Measurements from ENCODE around the gene PRSS38.
"Not testable (repeated sequence)": the region's sequence is repeated elsewhere in the genome, so short reads cannot be mapped to it uniquely, and the experiment has no call there.

The PRSS38 gene

DNA sequence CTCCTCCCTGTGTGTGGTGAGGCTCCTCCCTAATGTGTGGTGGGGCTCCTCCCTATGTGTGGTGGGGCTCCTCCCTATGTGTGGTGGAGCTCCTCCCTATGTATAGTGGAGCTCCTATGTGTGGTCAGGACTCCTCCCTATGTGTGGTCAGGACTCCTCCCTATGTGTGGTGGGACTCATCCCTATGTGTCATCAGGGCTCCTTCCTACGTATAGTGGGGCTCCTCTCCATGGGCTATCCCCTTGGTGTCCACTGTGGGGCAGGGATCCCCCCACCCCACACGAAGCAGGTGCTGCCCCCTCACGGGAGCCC is 29.6 kb downstream of the PRSS38 start:
- no peaks in the 10 kb centered on the region for H3K4me1 ChIP-seq (ENCODE audit: control insufficient read depth in 1 of 2, insufficient read depth in 2 of 2, low read length in 2 of 2)
- no peak overlapping the region for H3K4me3 ChIP-seq (ENCODE audit: low read depth in 1 of 2, low read length in 2 of 2)
- H3K27me3 ChIP-seq (ENCODE audit: control insufficient read depth in 1 of 2, insufficient read depth in 2 of 2, low read length in 2 of 2), result no peaks in the 10 kb centered on the region
- H3K9me3 ChIP-seq (ENCODE audit: control insufficient read depth in 1 of 2, low read length in 2 of 2), result peaks cover 5 to 6% of the 10 kb centered on the region in 2 donors
- no peak overlapping the region for H3K27ac ChIP-seq (ENCODE audit: low read depth, low read length)
- H3K9ac ChIP-seq (ENCODE audit: low read depth in 1 of 2, low read length in 2 of 2), result no peak overlapping the region
- no peaks in the 10 kb centered on the region for H3K36me3 ChIP-seq (ENCODE audit: control insufficient read depth in 1 of 2, insufficient read depth in 2 of 2, low read length in 2 of 2)

DNA sequence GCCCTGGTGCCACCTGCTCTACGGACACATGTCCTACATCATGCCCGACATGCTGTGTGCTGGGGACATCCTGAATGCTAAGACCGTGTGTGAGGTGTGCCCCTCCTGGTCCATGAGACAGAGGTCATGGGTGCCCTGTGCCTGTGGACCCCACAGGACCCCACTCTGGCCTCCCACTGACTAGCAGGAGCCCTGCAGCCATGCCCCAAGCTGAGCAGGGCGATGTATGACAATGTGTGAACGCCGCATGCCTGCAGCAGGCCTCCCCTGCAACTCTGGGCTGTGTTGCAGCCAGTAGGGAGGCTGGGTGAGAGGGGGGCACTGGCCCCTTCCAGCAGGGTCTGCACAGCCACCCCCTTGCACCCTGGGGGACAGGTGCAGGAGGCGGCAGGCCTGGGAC is 30.0 kb downstream of the PRSS38 start:
- Histone ChIP-seq H3K9me3 (ENCODE audit: control insufficient read depth in 1 of 2, low read length in 2 of 2) (peaks cover 5 to 6% of the 10 kb centered on the region in 2 donors), H3K9ac (ENCODE audit: low read depth in 1 of 2, low read length in 2 of 2) (no peak overlapping the region), H3K27me3 (ENCODE audit: control insufficient read depth in 1 of 2, insufficient read depth in 2 of 2, low read length in 2 of 2) (no peaks in the 10 kb centered on the region), H3K36me3 (ENCODE audit: control insufficient read depth in 1 of 2, insufficient read depth in 2 of 2, low read length in 2 of 2) (no peaks in the 10 kb centered on the region), H3K4me1 (ENCODE audit: control insufficient read depth in 1 of 2, insufficient read depth in 2 of 2, low read length in 2 of 2) (no peaks in the 10 kb centered on the region), H3K27ac (ENCODE audit: low read depth, low read length) (no peak overlapping the region), H3K4me3 (ENCODE audit: low read depth in 1 of 2, low read length in 2 of 2) (no peak overlapping the region)

DNA sequence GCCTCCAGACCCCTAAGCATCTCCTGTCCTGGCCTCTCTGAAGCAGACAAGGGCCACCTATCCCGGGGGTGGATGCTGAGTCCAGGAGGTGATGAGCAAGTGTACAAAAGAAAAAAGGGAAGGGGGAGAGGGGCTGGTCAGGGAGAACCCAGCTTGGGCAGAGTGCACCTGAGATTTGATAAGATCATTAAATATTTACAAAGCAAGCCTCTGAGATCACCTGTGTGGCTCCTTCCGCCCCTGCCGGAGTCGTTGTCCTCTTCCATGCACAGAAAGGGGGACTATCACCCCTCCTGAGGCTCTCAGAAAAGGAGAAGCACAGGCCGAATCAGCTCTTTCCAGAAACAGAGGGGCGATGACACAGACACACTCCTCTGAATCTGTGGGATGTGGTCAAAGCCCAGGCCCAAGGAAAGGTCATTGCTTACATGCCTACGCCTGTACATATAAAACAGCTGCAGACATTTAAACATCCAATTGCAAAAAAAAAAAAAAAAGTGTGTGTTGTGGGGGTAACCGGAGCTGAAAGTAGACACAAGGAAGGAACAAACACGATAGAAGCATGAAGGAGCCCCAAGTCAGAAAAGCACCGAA is 30.9 kb downstream of the PRSS38 start:
- no peak overlapping the region for H3K4me3 ChIP-seq (ENCODE audit: low read depth in 1 of 2, low read length in 2 of 2)
- H3K9me3 ChIP-seq (ENCODE audit: control insufficient read depth in 1 of 2, low read length in 2 of 2), result peaks cover 5 to 6% of the 10 kb centered on the region in 2 donors
- H3K4me1 ChIP-seq (ENCODE audit: control insufficient read depth in 1 of 2, insufficient read depth in 2 of 2, low read length in 2 of 2), result no peaks in the 10 kb centered on the region
- no peak overlapping the region for H3K9ac ChIP-seq (ENCODE audit: low read depth in 1 of 2, low read length in 2 of 2)
- H3K27ac ChIP-seq (ENCODE audit: low read depth, low read length), result no peak overlapping the region
- H3K27me3 ChIP-seq (ENCODE audit: control insufficient read depth in 1 of 2, insufficient read depth in 2 of 2, low read length in 2 of 2), result no peaks in the 10 kb centered on the region
- no peaks in the 10 kb centered on the region for H3K36me3 ChIP-seq (ENCODE audit: control insufficient read depth in 1 of 2, insufficient read depth in 2 of 2, low read length in 2 of 2)

DNA sequence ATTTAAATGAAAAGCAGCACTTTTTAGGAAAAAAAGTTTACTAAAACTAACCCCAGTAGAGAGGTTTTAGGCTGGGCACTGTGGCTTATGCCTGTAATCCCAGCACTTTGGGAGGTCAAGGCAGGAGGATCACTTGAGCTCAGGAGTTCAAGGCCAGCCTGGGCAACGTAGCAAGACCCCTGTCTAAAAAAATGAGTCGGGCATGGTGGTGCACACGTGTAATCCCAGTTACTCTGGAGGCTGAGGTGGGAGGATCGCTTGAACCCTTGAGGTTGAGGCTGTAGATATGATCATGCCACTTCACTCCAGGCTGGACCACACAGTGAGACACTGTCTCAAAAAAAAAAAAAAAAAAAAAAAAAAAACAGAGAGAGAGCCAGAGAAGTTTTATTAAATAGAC is 31.6 kb downstream of the PRSS38 start:
- H3K4me1 ChIP-seq (ENCODE audit: control insufficient read depth in 1 of 2, insufficient read depth in 2 of 2, low read length in 2 of 2); H3K36me3 ChIP-seq (ENCODE audit: control insufficient read depth in 1 of 2, insufficient read depth in 2 of 2, low read length in 2 of 2); H3K27ac ChIP-seq (ENCODE audit: low read depth, low read length): not testable (repeated sequence)

DNA sequence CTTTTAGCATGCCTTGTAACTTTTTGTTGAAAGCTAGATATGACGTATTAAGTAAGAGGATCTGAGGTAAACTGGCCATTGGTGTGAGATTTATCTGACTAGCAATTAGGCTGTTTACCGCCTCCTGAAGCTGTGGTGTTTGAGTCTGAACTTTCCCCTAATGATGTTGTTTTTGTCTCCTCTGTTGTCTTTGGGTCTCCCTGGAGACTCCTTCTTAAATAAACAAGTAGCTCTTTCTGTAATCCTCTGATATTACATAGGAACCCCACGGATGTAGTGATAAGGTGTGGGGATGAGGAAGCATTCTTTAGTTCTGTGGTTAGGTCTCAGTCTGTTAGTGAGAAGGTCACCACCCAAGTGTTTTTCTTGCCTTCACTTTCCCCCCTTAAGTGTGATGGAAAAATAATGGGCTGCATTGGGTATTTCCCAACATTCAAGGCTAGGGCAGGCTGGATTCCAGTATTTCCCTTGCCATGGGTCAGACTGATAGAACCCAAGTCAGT is 33.0 kb downstream of the PRSS38 start:
- H3K4me3 ChIP-seq (ENCODE audit: low read depth in 1 of 2, low read length in 2 of 2), result no peak overlapping the region
- no peak overlapping the region for H3K27ac ChIP-seq (ENCODE audit: low read depth, low read length)
- H3K27me3 ChIP-seq (ENCODE audit: control insufficient read depth in 1 of 2, insufficient read depth in 2 of 2, low read length in 2 of 2), result no peaks in the 10 kb centered on the region
- no peak overlapping the region for H3K9ac ChIP-seq (ENCODE audit: low read depth in 1 of 2, low read length in 2 of 2)
- no peaks in the 10 kb centered on the region for H3K36me3 ChIP-seq (ENCODE audit: control insufficient read depth in 1 of 2, insufficient read depth in 2 of 2, low read length in 2 of 2)
- no peaks in the 10 kb centered on the region for H3K4me1 ChIP-seq (ENCODE audit: control insufficient read depth in 1 of 2, insufficient read depth in 2 of 2, low read length in 2 of 2)
- H3K9me3 ChIP-seq (ENCODE audit: control insufficient read depth in 1 of 2, low read length in 2 of 2), result peaks cover 5 to 6% of the 10 kb centered on the region in 2 donors

More for the DNA sequence above, 31.6 kb downstream of the PRSS38 start:
- H3K27me3 ChIP-seq (ENCODE audit: control insufficient read depth in 1 of 2, insufficient read depth in 2 of 2, low read length in 2 of 2); H3K9ac ChIP-seq (ENCODE audit: low read depth in 1 of 2, low read length in 2 of 2); H3K4me3 ChIP-seq (ENCODE audit: low read depth in 1 of 2, low read length in 2 of 2); H3K9me3 ChIP-seq (ENCODE audit: control insufficient read depth in 1 of 2, low read length in 2 of 2): not testable (repeated sequence)

DNA sequence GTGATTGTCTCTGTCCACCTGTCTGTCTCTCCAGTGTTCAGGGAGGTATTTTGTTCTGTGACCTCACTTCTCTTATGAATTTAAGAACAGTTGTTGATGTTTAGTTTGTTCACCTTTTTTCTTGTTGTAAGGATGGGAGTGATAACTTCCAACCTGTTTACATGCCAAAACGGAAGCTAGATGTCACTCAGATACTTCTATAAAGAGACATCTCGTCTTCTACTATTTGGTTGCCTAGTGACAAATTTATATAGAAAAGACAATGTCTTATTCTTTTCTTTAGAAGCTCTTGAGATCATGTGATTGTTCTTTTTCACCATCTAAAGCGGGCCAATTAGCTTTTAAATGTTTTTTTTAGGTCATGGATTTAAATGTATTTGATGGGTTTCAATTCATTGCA is 33.8 kb downstream of the PRSS38 start:
- Histone ChIP-seq H3K27ac (ENCODE audit: low read depth, low read length) (no peak overlapping the region), H3K9me3 (ENCODE audit: control insufficient read depth in 1 of 2, low read length in 2 of 2) (peaks cover 5 to 6% of the 10 kb centered on the region in 2 donors), H3K36me3 (ENCODE audit: control insufficient read depth in 1 of 2, insufficient read depth in 2 of 2, low read length in 2 of 2) (no peaks in the 10 kb centered on the region), H3K9ac (ENCODE audit: low read depth in 1 of 2, low read length in 2 of 2) (no peak overlapping the region), H3K4me1 (ENCODE audit: control insufficient read depth in 1 of 2, insufficient read depth in 2 of 2, low read length in 2 of 2) (no peaks in the 10 kb centered on the region), H3K27me3 (ENCODE audit: control insufficient read depth in 1 of 2, insufficient read depth in 2 of 2, low read length in 2 of 2) (no peaks in the 10 kb centered on the region), H3K4me3 (ENCODE audit: low read depth in 1 of 2, low read length in 2 of 2) (no peak overlapping the region)

DNA sequence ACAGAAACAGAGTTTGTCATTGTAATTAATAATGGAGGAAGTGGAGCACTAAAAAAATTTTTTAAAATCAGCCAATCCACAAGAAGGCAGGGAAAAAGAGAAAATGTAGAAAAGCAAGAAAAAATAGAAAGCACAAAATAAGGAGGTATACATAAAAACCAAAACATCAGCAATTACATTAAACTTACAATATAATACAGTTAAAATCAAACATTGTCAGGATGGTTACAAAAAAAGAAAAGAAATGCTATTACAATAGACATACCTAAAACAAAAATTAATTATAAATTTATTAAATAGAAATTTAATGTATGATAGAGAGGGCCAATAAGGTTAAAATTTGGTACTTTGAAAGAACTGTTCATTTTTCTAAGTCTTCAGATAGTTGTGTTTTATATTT is 38.7 kb downstream of the PRSS38 start:
- H3K4me1 ChIP-seq (ENCODE audit: control insufficient read depth in 1 of 2, insufficient read depth in 2 of 2, low read length in 2 of 2), result no peaks in the 10 kb centered on the region
- no peak overlapping the region for H3K27ac ChIP-seq (ENCODE audit: low read depth, low read length)
- no peaks in the 10 kb centered on the region for H3K27me3 ChIP-seq (ENCODE audit: control insufficient read depth in 1 of 2, insufficient read depth in 2 of 2, low read length in 2 of 2)
- no peaks in the 10 kb centered on the region for H3K9me3 ChIP-seq (ENCODE audit: control insufficient read depth in 1 of 2, low read length in 2 of 2)
- H3K36me3 ChIP-seq (ENCODE audit: control insufficient read depth in 1 of 2, insufficient read depth in 2 of 2, low read length in 2 of 2), result no peaks in the 10 kb centered on the region
- H3K4me3 ChIP-seq (ENCODE audit: low read depth in 1 of 2, low read length in 2 of 2), result no peak overlapping the region
- no peak overlapping the region for H3K9ac ChIP-seq (ENCODE audit: low read depth in 1 of 2, low read length in 2 of 2)

DNA sequence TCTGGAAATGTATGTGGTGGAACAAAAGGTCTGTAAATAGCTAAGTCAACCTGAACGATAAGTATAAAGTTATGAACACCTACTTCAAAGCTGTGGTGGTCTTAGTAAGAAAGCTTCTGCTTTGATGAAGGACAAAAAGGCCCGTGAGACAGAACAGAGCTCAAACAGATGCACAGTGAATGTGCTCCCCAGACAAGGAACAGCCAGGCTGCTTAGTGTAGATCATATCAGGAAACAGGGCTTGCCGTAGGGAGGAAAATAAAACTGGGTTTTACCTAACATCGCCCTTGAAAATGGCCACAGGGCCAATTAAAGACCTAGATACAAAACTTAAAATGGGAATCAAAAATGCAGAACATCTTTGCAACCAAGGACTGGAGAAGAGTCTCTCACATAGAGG is 40.2 kb downstream of the PRSS38 start:
- Histone ChIP-seq H3K4me3 (ENCODE audit: low read depth in 1 of 2, low read length in 2 of 2) (no peak overlapping the region), H3K9ac (ENCODE audit: low read depth in 1 of 2, low read length in 2 of 2) (no peak overlapping the region), H3K27ac (ENCODE audit: low read depth, low read length) (no peak overlapping the region), H3K36me3 (ENCODE audit: control insufficient read depth in 1 of 2, insufficient read depth in 2 of 2, low read length in 2 of 2) (no peaks in the 10 kb centered on the region), H3K4me1 (ENCODE audit: control insufficient read depth in 1 of 2, insufficient read depth in 2 of 2, low read length in 2 of 2) (no peaks in the 10 kb centered on the region), H3K27me3 (ENCODE audit: control insufficient read depth in 1 of 2, insufficient read depth in 2 of 2, low read length in 2 of 2) (no peaks in the 10 kb centered on the region), H3K9me3 (ENCODE audit: control insufficient read depth in 1 of 2, low read length in 2 of 2) (no peaks in the 10 kb centered on the region)

DNA sequence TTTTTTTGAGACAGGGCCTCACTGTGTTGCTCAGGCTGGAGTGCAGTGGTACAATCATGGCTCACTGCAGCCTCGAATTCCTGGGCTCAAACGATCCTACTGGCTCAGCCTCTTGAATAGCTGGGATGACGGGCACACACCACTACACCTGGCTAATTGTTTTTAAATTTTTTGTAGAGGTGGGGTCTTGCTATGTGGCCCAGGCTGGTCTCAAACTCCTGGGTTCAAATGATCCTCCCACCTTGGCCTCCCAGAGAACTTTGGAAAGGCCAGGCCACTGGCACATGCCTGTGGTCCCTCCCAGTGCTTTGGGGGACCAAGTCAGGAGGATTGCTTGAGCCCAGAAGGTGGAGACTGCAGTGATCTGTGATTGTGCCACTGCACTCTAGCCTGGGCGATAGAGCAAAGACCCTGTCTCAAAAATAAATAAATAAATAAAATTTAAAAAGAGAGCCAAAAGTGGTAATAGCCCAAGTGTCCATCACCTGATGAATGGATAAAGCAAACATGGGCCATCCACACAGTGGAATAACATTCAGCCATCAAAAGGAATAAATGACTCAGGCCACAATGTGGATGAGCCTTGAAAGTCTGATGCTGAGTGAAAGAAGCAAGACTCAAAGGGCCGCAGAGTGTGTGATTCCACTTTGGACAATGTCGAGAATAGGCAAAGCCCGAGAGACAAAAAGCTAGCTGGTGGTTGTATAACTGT is 40.8 kb downstream of the PRSS38 start:
- H3K36me3 ChIP-seq (ENCODE audit: control insufficient read depth in 1 of 2, insufficient read depth in 2 of 2, low read length in 2 of 2), result no peaks in the 10 kb centered on the region
- no peak overlapping the region for H3K27ac ChIP-seq (ENCODE audit: low read depth, low read length)
- H3K9ac ChIP-seq (ENCODE audit: low read depth in 1 of 2, low read length in 2 of 2), result no peak overlapping the region
- H3K4me1 ChIP-seq (ENCODE audit: control insufficient read depth in 1 of 2, insufficient read depth in 2 of 2, low read length in 2 of 2), result no peaks in the 10 kb centered on the region
- H3K9me3 ChIP-seq (ENCODE audit: control insufficient read depth in 1 of 2, low read length in 2 of 2), result no peaks in the 10 kb centered on the region
- no peaks in the 10 kb centered on the region for H3K27me3 ChIP-seq (ENCODE audit: control insufficient read depth in 1 of 2, insufficient read depth in 2 of 2, low read length in 2 of 2)
- H3K4me3 ChIP-seq (ENCODE audit: low read depth in 1 of 2, low read length in 2 of 2), result no peak overlapping the region

DNA sequence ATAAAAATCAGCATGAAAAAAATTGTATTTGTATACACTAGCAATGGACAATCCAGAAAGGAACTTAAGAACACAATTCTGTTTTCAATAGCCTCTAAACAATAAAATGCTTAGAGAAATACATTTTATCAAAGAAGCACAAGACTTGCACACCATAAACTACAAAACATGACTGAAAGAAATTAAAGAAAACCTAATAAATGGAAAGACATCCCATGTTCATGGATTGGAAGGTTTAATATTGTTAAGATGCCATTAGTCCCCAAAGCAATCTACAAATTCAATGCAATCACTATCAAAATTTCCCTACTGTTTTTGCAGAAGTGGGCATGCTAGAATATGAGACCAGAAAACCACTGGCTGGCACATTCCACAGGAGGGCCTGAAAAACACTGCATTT is 49.4 kb downstream of the PRSS38 start:
- Histone ChIP-seq H3K36me3 (ENCODE audit: control insufficient read depth in 1 of 2, insufficient read depth in 2 of 2, low read length in 2 of 2) (no peaks in the 10 kb centered on the region), H3K4me3 (ENCODE audit: low read depth in 1 of 2, low read length in 2 of 2) (no peak overlapping the region), H3K9me3 (ENCODE audit: control insufficient read depth in 1 of 2, low read length in 2 of 2) (peaks cover 10% of the 10 kb centered on the region in 2 donors), H3K9ac (ENCODE audit: low read depth in 1 of 2, low read length in 2 of 2) (no peak overlapping the region), H3K27ac (ENCODE audit: low read depth, low read length) (no peak overlapping the region), H3K27me3 (ENCODE audit: control insufficient read depth in 1 of 2, insufficient read depth in 2 of 2, low read length in 2 of 2) (no peaks in the 10 kb centered on the region), H3K4me1 (ENCODE audit: control insufficient read depth in 1 of 2, insufficient read depth in 2 of 2, low read length in 2 of 2) (no peaks in the 10 kb centered on the region)
